ENCODE data around the gene LMBRD1. TPM values are rescaled to one million over a fixed set of nuclear protein-coding genes. Genes with fewer than 3 reads are reported as not detected.

Gene LMBRD1
- total and polyA plus RNA-seq, 2 of the 8 experiments (the other 6 are each of a cell fraction or from before 2014, with no cell fraction given), result 9.1 to 16.8 TPM

GRCh38 chr6:69706724-69707123 is 90.1 kb downstream of the LMBRD1 start (continued):
- TF ChIP-seq CHD7 (IDR thresholded peaks at IDR 0.05; ENCODE audit: insufficient replicate concordance, low read length) (no peak), PHF8 (conservative IDR thresholded peaks at IDR 0.05; ENCODE audit: low read depth, low read length) (no peak), NANOG (IDR thresholded peaks at IDR 0.05; ENCODE audit: insufficient read depth, low read depth, low read length, poor library complexity, severe bottlenecking) (no peak), RFX5 (IDR thresholded peaks at IDR 0.05; ENCODE audit: borderline replicate concordance, low read depth, low read length) (no peak), TBP (IDR thresholded peaks at IDR 0.05; ENCODE audit: low read depth, low read length) (no peak), ZNF274 (IDR thresholded peaks at IDR 0.05; ENCODE audit: borderline replicate concordance, extremely low read depth, low read length) (no peak), CTBP2 (IDR thresholded peaks at IDR 0.05; ENCODE audit: borderline replicate concordance, insufficient read depth, insufficient read length, low read length) (no peak)
